AG04450 (cell line): ENCODE data around the gene ATG7. TPM values are rescaled to one million over a fixed set of nuclear protein-coding genes. Genes with fewer than 3 reads are reported as not detected.

Experiments
- CTCF ChIA-PET: fragments of 300-600, 350-600 bp; formaldehyde crosslinking; extraction: SDS; loops from one replicate; lab custom pipeline; 2022; ENCODE audit warnings: antibody characterized with exemption, inconsistent platforms; lab: Charles Lee
- POLR2A ChIA-PET: fragments of 350-600 bp; formaldehyde crosslinking; extraction: SDS; loops from one replicate; lab custom pipeline; 2021; ENCODE audit warnings: antibody characterized with exemption, inconsistent platforms; lab: Yijun Ruan, JAX
- DNase-seq: peaks from one replicate; pipeline ENCODE4 v3.0.0-alpha.2; 2011; ENCODE audit warnings: low read depth, low spot score
- H3K27ac ChIP-seq: one replicate; pipeline ENCODE4 v1.5.1; 2012; ENCODE audit warnings: low read depth, low read length, control low read depth
- H3K27me3 ChIP-seq: one replicate; pipeline ENCODE4 v1.6.0; 2012; ENCODE audit warnings: low read length; ENCODE audit not compliant: control insufficient read depth, insufficient read depth
- H3K4me3 ChIP-seq: 2 replicates; pipeline ENCODE4 v1.5.1; 2011; ENCODE audit warnings: mild to moderate bottlenecking, low read depth, low read length, control low read depth
- H3K9me3 ChIP-seq: 2 replicates; pipeline ENCODE4 v1.5.1; 2012; ENCODE audit warnings: low read length; ENCODE audit not compliant: control insufficient read depth, insufficient read depth
- polyA plus RNA-seq: library from polyadenylated mRNA; depleted of rRNA; stranded (reverse); fragments of >200 nt; gene quantifications from 2 replicates; pipeline ENCODE4 v1.2.3, GENCODE V29; 2011; rRNA removed
- small RNA-seq: library from RNA; depleted of rRNA; stranded (forward); fragments of <200 nt; gene quantifications from one replicate; pipeline ENCODE3, GENCODE V24; 2012; ENCODE audit warnings: low read depth; ENCODE audit not compliant: insufficient read length
- TF ChIP-seq, protein P1 (sequence below): IDR thresholded peaks from 2 replicates; pipeline ENCODE4 v1.5.1; 2011; ENCODE audit warnings: low read depth, low read length, control low read depth, inconsistent platforms

The ATG7 gene
- polyA plus RNA-seq, 1 experiment = 51.7 TPM

DNA sequence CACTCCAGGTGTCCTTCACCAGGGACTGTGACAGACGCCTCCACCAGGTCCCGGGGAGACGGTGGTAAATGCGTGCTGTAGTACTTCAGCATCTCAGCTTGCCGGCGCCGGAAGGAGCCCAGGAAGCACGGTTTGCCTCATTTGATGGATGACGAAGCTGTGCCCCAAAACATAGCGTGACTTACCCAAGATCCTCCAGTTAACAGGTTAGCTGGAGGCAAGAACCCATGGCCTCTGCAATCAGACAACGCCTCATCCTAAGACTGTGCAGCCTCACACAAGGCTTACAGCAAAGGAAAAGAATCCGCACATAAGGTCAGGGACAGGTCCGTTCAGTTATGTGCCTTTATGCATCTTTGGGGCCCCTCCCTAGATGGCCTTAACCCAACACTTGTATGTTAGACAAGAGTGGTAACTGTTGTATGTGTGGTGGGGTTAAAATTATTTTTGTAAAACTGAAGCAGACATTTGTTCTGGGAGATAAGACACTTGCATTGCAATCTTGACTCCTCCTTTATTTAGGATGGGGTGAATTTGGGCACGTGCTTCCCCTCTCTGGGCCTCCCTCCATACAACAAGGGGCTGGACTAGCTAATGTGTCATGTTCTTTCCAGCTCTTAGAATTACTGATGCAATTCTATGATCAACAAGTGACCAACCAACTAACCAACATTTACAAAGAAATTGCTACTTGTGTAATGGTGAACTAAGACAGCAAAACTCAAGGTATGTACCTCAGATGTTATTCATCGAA lies 332.1 kb downstream of the ATG7 start:
- Histone ChIP-seq H3K4me3 (0 out of 2 replicates have a peak overlapping the region, but pooled peaks have one; percentile 7), H3K27ac (peak overlapping the region; percentile 97), H3K27me3 (no peaks in the 10 kb centered on the region), H3K9me3 (no peaks in the 10 kb centered on the region; the same call in 1 of the 2 replicates)
- ChIA-PET CTCF (interaction anchor here (1.6 kb wide), 1 partner anchor 225 kb away, joined by 3 read pairs; no protein-coding TSS in a partner anchor), POLR2A (interaction anchor here (0.6 to 1.4 kb wide), 3 partner anchors 34 to 1233 kb away, joined by 4 to 10 read pairs (median 6); no protein-coding TSS in a partner anchor)
- peak; percentile 65 for DNase-seq
- TF ChIP-seq, protein P1, sequence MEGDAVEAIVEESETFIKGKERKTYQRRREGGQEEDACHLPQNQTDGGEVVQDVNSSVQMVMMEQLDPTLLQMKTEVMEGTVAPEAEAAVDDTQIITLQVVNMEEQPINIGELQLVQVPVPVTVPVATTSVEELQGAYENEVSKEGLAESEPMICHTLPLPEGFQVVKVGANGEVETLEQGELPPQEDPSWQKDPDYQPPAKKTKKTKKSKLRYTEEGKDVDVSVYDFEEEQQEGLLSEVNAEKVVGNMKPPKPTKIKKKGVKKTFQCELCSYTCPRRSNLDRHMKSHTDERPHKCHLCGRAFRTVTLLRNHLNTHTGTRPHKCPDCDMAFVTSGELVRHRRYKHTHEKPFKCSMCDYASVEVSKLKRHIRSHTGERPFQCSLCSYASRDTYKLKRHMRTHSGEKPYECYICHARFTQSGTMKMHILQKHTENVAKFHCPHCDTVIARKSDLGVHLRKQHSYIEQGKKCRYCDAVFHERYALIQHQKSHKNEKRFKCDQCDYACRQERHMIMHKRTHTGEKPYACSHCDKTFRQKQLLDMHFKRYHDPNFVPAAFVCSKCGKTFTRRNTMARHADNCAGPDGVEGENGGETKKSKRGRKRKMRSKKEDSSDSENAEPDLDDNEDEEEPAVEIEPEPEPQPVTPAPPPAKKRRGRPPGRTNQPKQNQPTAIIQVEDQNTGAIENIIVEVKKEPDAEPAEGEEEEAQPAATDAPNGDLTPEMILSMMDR = no peak

DNA sequence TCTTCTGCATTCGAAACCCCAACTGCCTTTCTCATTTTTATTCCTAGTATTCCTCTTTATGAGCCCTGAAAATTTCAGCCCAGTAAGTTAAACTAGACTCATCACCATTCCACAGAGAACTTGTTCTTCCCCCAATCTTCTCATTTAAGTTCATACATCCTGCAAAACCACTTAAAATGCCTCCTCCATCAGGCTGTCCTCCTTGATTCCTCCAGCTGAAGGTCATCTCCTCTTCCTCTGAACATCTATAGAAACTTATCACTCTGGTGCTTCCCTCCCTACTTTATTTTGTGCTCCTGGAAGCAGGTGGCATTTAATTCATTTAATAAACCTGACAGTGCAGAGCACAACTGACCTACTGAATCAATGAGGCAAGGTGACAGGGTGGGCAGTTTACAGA lies 333.2 kb downstream of the ATG7 start:
- CTCF ChIA-PET = no interaction called here
- POLR2A ChIA-PET = interaction anchor here (0.6 to 1.4 kb wide), 2 partner anchors 24 to 33 kb away, joined by 4 to 6 read pairs; no protein-coding TSS in a partner anchor

DNA sequence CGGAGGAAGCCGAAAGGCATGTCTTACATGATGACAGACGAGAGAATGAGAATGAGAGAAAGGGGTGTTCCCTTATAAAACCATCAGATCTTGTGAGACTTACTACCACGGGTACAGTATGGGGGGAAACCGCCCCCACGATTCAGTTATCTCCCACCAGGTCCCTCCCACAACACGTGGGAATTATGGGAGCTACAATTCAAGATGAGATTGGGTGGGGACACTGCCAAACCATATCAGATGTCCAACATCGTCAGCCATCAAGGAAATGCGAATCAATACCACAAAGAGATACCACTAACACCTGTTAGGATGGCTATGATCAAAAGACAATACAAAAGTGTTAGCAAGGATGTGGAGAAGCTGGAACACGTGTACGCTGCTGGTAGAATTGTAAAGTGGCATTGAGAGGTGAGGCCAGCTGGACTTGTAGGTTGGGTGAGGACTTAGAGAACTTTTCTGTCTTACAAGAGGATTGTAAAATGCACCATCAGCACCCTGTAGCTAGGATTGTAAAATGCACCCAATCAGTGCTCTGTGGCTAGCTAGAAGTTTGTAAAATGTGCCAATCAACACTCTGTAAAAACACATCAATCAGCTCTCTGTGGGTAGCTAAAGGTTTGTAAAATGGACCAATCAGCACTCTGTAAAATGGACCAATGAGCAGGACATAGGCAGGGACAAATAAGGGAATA lies 334.0 kb downstream of the ATG7 start:
- no peaks in the 10 kb centered on the region for H3K9me3 ChIP-seq
- no peak overlapping the region for H3K4me3 ChIP-seq
- POLR2A ChIA-PET = interaction anchor here (0.6 to 0.9 kb wide), 3 partner anchors 24 to 101 kb away, joined by 3 to 6 read pairs (median 4); partner anchors contain the start of gene VGLL4
- TF ChIP-seq, protein P1 = no peak
- CTCF ChIA-PET = no interaction called here
- H3K27me3 ChIP-seq = no peaks in the 10 kb centered on the region
- DNase-seq = no peak
- H3K27ac ChIP-seq = peak overlapping the region; percentile 39

More for the DNA sequence above, 333.2 kb downstream of the ATG7 start:
- no peak overlapping the region for H3K4me3 ChIP-seq
- no peaks in the 10 kb centered on the region for H3K27me3 ChIP-seq
- no peak for DNase-seq
- H3K9me3 ChIP-seq = no peaks in the 10 kb centered on the region
- H3K27ac ChIP-seq = peak overlapping the region; percentile 39
- TF ChIP-seq, protein P1 = no peak

DNA sequence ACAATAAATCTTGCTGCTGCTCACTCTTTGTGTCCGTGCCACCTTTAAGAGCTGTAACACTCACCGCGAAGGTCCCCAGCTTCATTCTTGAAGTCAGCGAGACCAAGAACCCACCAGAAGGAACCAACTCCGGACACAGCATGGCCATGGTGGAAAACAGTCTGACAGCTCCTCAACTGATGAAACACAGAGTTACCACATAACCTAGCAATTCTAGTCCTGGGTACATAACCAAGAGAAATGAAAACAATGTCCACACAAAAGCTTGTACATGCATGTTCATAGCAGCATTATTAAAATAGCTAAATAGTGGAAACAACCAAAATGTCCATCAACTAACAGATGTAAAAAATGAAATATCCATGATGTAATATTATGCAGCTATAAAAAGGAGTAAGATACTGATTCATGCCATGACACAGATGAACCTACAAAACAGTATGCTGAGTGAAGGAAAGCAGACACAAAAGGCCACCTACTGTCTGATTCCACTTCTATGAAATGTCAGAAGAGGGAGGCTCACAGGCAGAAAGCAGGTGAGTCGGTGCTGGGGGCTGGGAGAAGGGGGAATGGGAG lies 334.8 kb downstream of the ATG7 start:
- Histone ChIP-seq H3K27ac (no peak overlapping the region), H3K9me3 (no peaks in the 10 kb centered on the region), H3K4me3 (no peak overlapping the region), H3K27me3 (no peaks in the 10 kb centered on the region)
- DNase-seq = no peak
- ChIA-PET POLR2A (interaction anchor here (0.6 to 1.3 kb wide), 4 partner anchors 16 to 101 kb away, joined by 3 to 6 read pairs (median 4); partner anchors contain the start of gene VGLL4), CTCF (interaction anchor here (0.7 to 1.3 kb wide), 2 partner anchors 199 to 228 kb away, joined by 3 to 6 read pairs; no protein-coding TSS in a partner anchor)
- TF ChIP-seq, protein P1 = no peak

Small RNA genes lying within 50 kb of the gene (small RNA-seq; reads per million reads assigned to genes)
- not detected for gene AC022001.1
- gene AC026185.1 = not detected
- gene AC083855.1 = not detected

Other genes starting within 250 kb of the ATG7 start
- 24.6 and 25.4 TPM in 2 replicates for gene HRH1, start 117.9 kb upstream of the ATG7 start, polyA plus RNA-seq